NCI-H460 (cell line): Measurements from ENCODE around the gene ALDH3B2. TPM values are rescaled to one million over a fixed set of nuclear protein-coding genes. Genes with fewer than 3 reads are reported as not detected.
"Not testable (repeated sequence)": the region's sequence is repeated elsewhere in the genome, so short reads cannot be mapped to it uniquely, and the experiment has no call there.

Source experiments
- DNase-seq: peaks from one replicate; pipeline ENCODE4 v3.0.0-alpha.2; 2016; ENCODE audit warnings: low read depth; ENCODE audit errors: extremely low read depth
- total RNA-seq: library from RNA; depleted of rRNA; stranded (reverse); fragments of >200 nt; shearing (Covaris generic); gene quantifications from 2 replicates; pipeline ENCODE4 v1.2.3, GENCODE V29; 2014

Gene ALDH3B2
- total RNA-seq, 1 experiment from 2014 or later, result not detected

GRCh38 chr11:67663532-67664212 lies 10.8 kb downstream of the ALDH3B2 start:
- DNase-seq, result no peak

- no peak for DNase-seq
Observed at GRCh38 chr11:67662835-67663531, 11.4 kb downstream of the ALDH3B2 start.

GRCh38 chr11:67662142-67662834 lies 12.1 kb downstream of the ALDH3B2 start:
- DNase-seq, result no peak

- DNase-seq, result not testable (repeated sequence)
Observed at GRCh38 chr11:67660752-67661151, 13.7 kb downstream of the ALDH3B2 start.

GRCh38 chr11:67659651-67660165 lies 14.7 kb downstream of the ALDH3B2 start:
- DNase-seq, result not testable (repeated sequence)

- DNase-seq, result no peak
Observed at GRCh38 chr11:67657300-67657699, 17.1 kb downstream of the ALDH3B2 start.

- no peak for DNase-seq
Observed at GRCh38 chr11:67656278-67656922, 18.0 kb downstream of the ALDH3B2 start.

- no peak for DNase-seq
Observed at GRCh38 chr11:67654225-67654624, 20.2 kb downstream of the ALDH3B2 start.

- no peak for DNase-seq
Observed at GRCh38 chr11:67652965-67653845, 21.2 kb downstream of the ALDH3B2 start.

- no peak for DNase-seq
Observed at GRCh38 chr11:67651976-67652781, 22.2 kb downstream of the ALDH3B2 start.

GRCh38 chr11:67649634-67650510 lies 24.6 kb downstream of the ALDH3B2 start:
- DNase-seq, result no peak

- DNase-seq, result no peak
Observed at GRCh38 chr11:67648796-67649613, 25.4 kb downstream of the ALDH3B2 start.

- peak; percentile 18 for DNase-seq
Observed at GRCh38 chr11:67648140-67648795, 26.2 kb downstream of the ALDH3B2 start.

- DNase-seq, result no peak
Observed at GRCh38 chr11:67647471-67647870, 27.0 kb downstream of the ALDH3B2 start.

GRCh38 chr11:67646535-67647336 lies 27.7 kb downstream of the ALDH3B2 start:
- DNase-seq, result no peak
